ENCODE data around the gene FAM162A.

Gene FAM162A

GRCh38 chr3:122397201-122397600, 13.2 kb downstream of the FAM162A start:
- no peak for TF ChIP-seq CTCF (conservative IDR thresholded peaks at IDR 0.05)
- H3K27ac ChIP-seq: no peak overlapping the region

GRCh38 chr3:122398920-122399319, 14.9 kb downstream of the FAM162A start:
- H3K27ac ChIP-seq: peak overlapping the region; percentile 34; the same call in 1 of the 2 replicates
- TF ChIP-seq CTCF (conservative IDR thresholded peaks at IDR 0.05): no peak

GRCh38 chr3:122403489-122403888, 19.5 kb downstream of the FAM162A start:
- no peak for TF ChIP-seq CTCF (conservative IDR thresholded peaks at IDR 0.05)

GRCh38 chr3:122405015-122405414, 21.0 kb downstream of the FAM162A start:
- no peak for TF ChIP-seq CTCF (conservative IDR thresholded peaks at IDR 0.05)
- no peak overlapping the region for H3K27ac ChIP-seq

More at GRCh38 chr3:122403489-122403888, 19.5 kb downstream of the FAM162A start:
- no peak overlapping the region for H3K27ac ChIP-seq

GRCh38 chr3:122406198-122406597, 22.2 kb downstream of the FAM162A start:
- no peak overlapping the region for H3K27ac ChIP-seq
- no peak for TF ChIP-seq CTCF (conservative IDR thresholded peaks at IDR 0.05)

GRCh38 chr3:122407946-122408345, 24.0 kb downstream of the FAM162A start:
- TF ChIP-seq CTCF (conservative IDR thresholded peaks at IDR 0.05): no peak
- no peak overlapping the region for H3K27ac ChIP-seq

- TF ChIP-seq CTCF (conservative IDR thresholded peaks at IDR 0.05): no peak
- no peak overlapping the region for H3K27ac ChIP-seq
These were observed 25.5 kb downstream of the FAM162A start for GRCh38 chr3:122409446-122409845.

- no peak for TF ChIP-seq CTCF (conservative IDR thresholded peaks at IDR 0.05)
- no peak overlapping the region for H3K27ac ChIP-seq
These were observed 26.1 kb downstream of the FAM162A start for GRCh38 chr3:122410111-122410510.
